NCI-H146 (cell line): Measurements from ENCODE around the gene PIGU.
"Not testable (repeated sequence)": the region's sequence is repeated elsewhere in the genome, so short reads cannot be mapped to it uniquely, and the experiment has no call there.

Source experiments
- DNase-seq: peaks from one replicate; lab custom pipeline; 2025; lab: John Stamatoyannopoulos, UW

PIGU gene

GRCh38 chr20:34532756-34533155 lies 144.1 kb downstream of the PIGU start:
- no peak for DNase-seq

- DNase-seq = no peak
Measured at GRCh38 chr20:34532320-34532719, 144.6 kb downstream of the PIGU start.

GRCh38 chr20:34531608-34532265 lies 145.2 kb downstream of the PIGU start:
- no peak for DNase-seq

GRCh38 chr20:34530342-34530741 lies 146.6 kb downstream of the PIGU start:
- DNase-seq = no peak

GRCh38 chr20:34529742-34530141 lies 147.2 kb downstream of the PIGU start:
- no peak for DNase-seq

- DNase-seq = no peak
Measured at GRCh38 chr20:34528921-34529297, 148.0 kb downstream of the PIGU start.

GRCh38 chr20:34527016-34527415 lies 149.9 kb downstream of the PIGU start:
- DNase-seq = no peak

- DNase-seq = no peak
Measured at GRCh38 chr20:34526466-34526865, 150.4 kb downstream of the PIGU start.

- DNase-seq = no peak
Measured at GRCh38 chr20:34525709-34526416, 151.0 kb downstream of the PIGU start.

GRCh38 chr20:34525342-34525708 lies 151.6 kb downstream of the PIGU start:
- DNase-seq = no peak

- DNase-seq = no peak
Measured at GRCh38 chr20:34524426-34524825, 152.5 kb downstream of the PIGU start.

- DNase-seq = peak; percentile 35
Measured at GRCh38 chr20:34522969-34523871, 153.7 kb downstream of the PIGU start.

- not testable (repeated sequence) for DNase-seq
Measured at GRCh38 chr20:34519841-34520240, 157.1 kb downstream of the PIGU start.

GRCh38 chr20:34518863-34519262 lies 158.0 kb downstream of the PIGU start:
- DNase-seq = not testable (repeated sequence)

GRCh38 chr20:34517114-34517505 lies 159.8 kb downstream of the PIGU start:
- DNase-seq = no peak

GRCh38 chr20:34516247-34517113 lies 160.4 kb downstream of the PIGU start, which contains the start of gene DYNLRB1:
Gene DYNLRB1, plus strand, starts transcription at chr20:34516422. Its CDS starts 37 bp downstream, at chr20:34516459.
- peak; percentile 98 for DNase-seq

GRCh38 chr20:34515484-34516246 lies 161.2 kb downstream of the PIGU start:
- peak; percentile 71 for DNase-seq

GRCh38 chr20:34514897-34515483 lies 161.9 kb downstream of the PIGU start:
- DNase-seq = no peak

- DNase-seq = not testable (repeated sequence)
Measured at GRCh38 chr20:34514034-34514433, 162.9 kb downstream of the PIGU start.

GRCh38 chr20:34512955-34513419 lies 163.9 kb downstream of the PIGU start:
- DNase-seq = no peak
